Esophagus muscularis mucosa (tissue), 3 donors: Measurements from ENCODE around the gene DIRAS1.

ENCODE experiments used
- POLR2A ChIP-seq: fragments of 450-650 bp; IDR thresholded peaks from one replicate; pipeline ENCODE4 v1.6.1; 2017; ENCODE audit warnings: antibody characterized with exemption, moderate library complexity, mild to moderate bottlenecking, low read depth
- POLR2AphosphoS5 ChIP-seq, 2 donors: sonication (generic); formaldehyde crosslinking; IDR thresholded peaks; one replicate each; pipeline ENCODE4 v1.6.1; 2017; ENCODE audit warnings: antibody characterized with exemption in 2 of 2
- TF ChIP-seq, protein P1 (sequence below), 3 experiments: fragments of 200-600 bp in 2 of 3; fragments of 450-650 bp in 1 of 3; sonication (generic) in 2 of 3; IDR thresholded peaks; one replicate each; pipeline ENCODE4 v1.5.1; 2017 to 2019; ENCODE audit warnings: antibody characterized with exemption in 3 of 3, mild to moderate bottlenecking in 2 of 3, moderate library complexity in 1 of 3

DNA sequence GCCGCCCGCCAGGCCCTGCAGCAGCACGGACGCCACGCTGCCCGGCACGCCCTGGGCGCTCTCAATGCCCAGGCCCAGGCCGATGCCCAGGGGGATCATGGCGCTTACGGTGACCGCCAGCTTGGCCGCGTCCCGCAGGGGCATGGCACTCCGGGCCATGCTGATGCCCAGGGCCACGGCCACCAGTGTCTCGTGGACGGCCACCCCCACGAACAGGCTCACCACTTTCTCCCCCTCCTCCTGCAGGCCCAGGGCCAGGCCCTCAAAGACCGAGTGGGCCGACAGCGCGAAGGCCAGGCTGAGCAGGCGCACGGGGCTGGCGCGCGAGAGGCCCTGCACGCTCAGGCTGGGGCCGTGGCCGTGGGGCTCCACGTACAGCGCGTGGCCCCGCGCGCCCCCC, 11.7 kb upstream of the DIRAS1 start:
- TF ChIP-seq, protein P1, sequence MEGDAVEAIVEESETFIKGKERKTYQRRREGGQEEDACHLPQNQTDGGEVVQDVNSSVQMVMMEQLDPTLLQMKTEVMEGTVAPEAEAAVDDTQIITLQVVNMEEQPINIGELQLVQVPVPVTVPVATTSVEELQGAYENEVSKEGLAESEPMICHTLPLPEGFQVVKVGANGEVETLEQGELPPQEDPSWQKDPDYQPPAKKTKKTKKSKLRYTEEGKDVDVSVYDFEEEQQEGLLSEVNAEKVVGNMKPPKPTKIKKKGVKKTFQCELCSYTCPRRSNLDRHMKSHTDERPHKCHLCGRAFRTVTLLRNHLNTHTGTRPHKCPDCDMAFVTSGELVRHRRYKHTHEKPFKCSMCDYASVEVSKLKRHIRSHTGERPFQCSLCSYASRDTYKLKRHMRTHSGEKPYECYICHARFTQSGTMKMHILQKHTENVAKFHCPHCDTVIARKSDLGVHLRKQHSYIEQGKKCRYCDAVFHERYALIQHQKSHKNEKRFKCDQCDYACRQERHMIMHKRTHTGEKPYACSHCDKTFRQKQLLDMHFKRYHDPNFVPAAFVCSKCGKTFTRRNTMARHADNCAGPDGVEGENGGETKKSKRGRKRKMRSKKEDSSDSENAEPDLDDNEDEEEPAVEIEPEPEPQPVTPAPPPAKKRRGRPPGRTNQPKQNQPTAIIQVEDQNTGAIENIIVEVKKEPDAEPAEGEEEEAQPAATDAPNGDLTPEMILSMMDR (IDR thresholded peaks at IDR 0.05) = no peak
- TF ChIP-seq POLR2A = no peak
- TF ChIP-seq POLR2AphosphoS5 (IDR thresholded peaks at IDR 0.05) = no peak
